B cell (primary cell): ENCODE measurements around the gene ILF3.

Source experiments
- EZH2 ChIP-seq: IDR thresholded peaks from 2 replicates; pipeline ENCODE4 v1.6.1; 2012; ENCODE audit warnings: borderline replicate concordance, low read depth, mild to moderate bottlenecking, moderate library complexity, low read length; ENCODE audit not compliant: insufficient read depth, poor library complexity, severe bottlenecking
- TF ChIP-seq, protein P1 (sequence below): fragments of 200-600 bp; IDR thresholded peaks from one replicate; pipeline ENCODE4 v1.8.0; 2022; ENCODE audit warnings: antibody characterized with exemption, mild to moderate bottlenecking

GRCh38 chr19:10685210-10685609, 31.1 kb downstream of the ILF3 start:
- TF ChIP-seq, protein P1, sequence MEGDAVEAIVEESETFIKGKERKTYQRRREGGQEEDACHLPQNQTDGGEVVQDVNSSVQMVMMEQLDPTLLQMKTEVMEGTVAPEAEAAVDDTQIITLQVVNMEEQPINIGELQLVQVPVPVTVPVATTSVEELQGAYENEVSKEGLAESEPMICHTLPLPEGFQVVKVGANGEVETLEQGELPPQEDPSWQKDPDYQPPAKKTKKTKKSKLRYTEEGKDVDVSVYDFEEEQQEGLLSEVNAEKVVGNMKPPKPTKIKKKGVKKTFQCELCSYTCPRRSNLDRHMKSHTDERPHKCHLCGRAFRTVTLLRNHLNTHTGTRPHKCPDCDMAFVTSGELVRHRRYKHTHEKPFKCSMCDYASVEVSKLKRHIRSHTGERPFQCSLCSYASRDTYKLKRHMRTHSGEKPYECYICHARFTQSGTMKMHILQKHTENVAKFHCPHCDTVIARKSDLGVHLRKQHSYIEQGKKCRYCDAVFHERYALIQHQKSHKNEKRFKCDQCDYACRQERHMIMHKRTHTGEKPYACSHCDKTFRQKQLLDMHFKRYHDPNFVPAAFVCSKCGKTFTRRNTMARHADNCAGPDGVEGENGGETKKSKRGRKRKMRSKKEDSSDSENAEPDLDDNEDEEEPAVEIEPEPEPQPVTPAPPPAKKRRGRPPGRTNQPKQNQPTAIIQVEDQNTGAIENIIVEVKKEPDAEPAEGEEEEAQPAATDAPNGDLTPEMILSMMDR: no peak
- no peak for TF ChIP-seq EZH2
